ENCODE data around the gene KAZALD1.

GRCh38 chr10:101106351-101106750 is 44.6 kb downstream of the KAZALD1 start:
- TF ChIP-seq CTCF (IDR thresholded peaks at IDR 0.05): no peak
- no peak for TF ChIP-seq POLR2A (IDR thresholded peaks at IDR 0.05)
